GM18511 (cell line): ENCODE measurements around the gene EIF4B.

Experiments
- ATAC-seq: cut with Tn5 transposase; IDR thresholded peaks from one replicate; pipeline ENCODE4 v1.9.1; 2021; ENCODE audit warnings: mild to moderate bottlenecking, moderate library complexity; ENCODE audit not compliant: unreplicated experiment

EIF4B gene

GRCh38 chr12:53044896-53045695 lies 38.8 kb downstream of the EIF4B start:
- ATAC-seq: no peak

GRCh38 chr12:53045696-53046045 lies 39.4 kb downstream of the EIF4B start:
- ATAC-seq: no peak

GRCh38 chr12:53046655-53047220 lies 40.5 kb downstream of the EIF4B start:
- peak; percentile 32 for ATAC-seq

- peak; percentile 70 for ATAC-seq
Observed at GRCh38 chr12:53047221-53048032, 41.2 kb downstream of the EIF4B start.

GRCh38 chr12:53048033-53048779 lies 42.0 kb downstream of the EIF4B start:
- ATAC-seq: no peak

- no peak for ATAC-seq
Observed at GRCh38 chr12:53048780-53049401, 42.6 kb downstream of the EIF4B start.

GRCh38 chr12:53049571-53050318 lies 43.5 kb downstream of the EIF4B start, which contains the start of gene TNS2:
TNS2 (plus strand) TSS chr12:53050065; CDS start chr12:53050186, 121 bp downstream.
- no peak for ATAC-seq

- ATAC-seq: no peak
Observed at GRCh38 chr12:53050426-53051057, 44.3 kb downstream of the EIF4B start.

- ATAC-seq: no peak
Observed at GRCh38 chr12:53051058-53051880, 45.0 kb downstream of the EIF4B start.

GRCh38 chr12:53051881-53052412 lies 45.7 kb downstream of the EIF4B start:
- ATAC-seq: no peak

GRCh38 chr12:53052419-53053217 lies 46.4 kb downstream of the EIF4B start:
- ATAC-seq: no peak

GRCh38 chr12:53053218-53054111 lies 47.2 kb downstream of the EIF4B start:
- peak; percentile 18 for ATAC-seq

GRCh38 chr12:53054112-53054878 lies 48.0 kb downstream of the EIF4B start:
- peak; percentile 92 for ATAC-seq

GRCh38 chr12:53055471-53056266 lies 49.4 kb downstream of the EIF4B start:
- ATAC-seq: no peak

- no peak for ATAC-seq
Observed at GRCh38 chr12:53056296-53056695, 50.0 kb downstream of the EIF4B start.
